K562 (cell line): Measurements from ENCODE around the gene WRAP53. TPM values are rescaled to one million over a fixed set of nuclear protein-coding genes. Genes with fewer than 3 reads are reported as not detected.
A peak's percentile ranks its signal among the peaks of the same experiment; 100 is the strongest.

Experiments used
- ATF4 ChIP-seq: fragments of 450-650 bp; formaldehyde crosslinking; IDR thresholded peaks from 2 replicates; pipeline ENCODE4 v1.4.0; 2022; ENCODE audit warnings: mild to moderate bottlenecking, moderate library complexity
- EP400 ChIP-seq: fragments of 450-650 bp; IDR thresholded peaks from 2 replicates; pipeline ENCODE4 v1.6.1; 2017; ENCODE audit warnings: antibody characterized with exemption, mild to moderate bottlenecking, moderate library complexity
- EWSR1 ChIP-seq: fragments of 450-650 bp; IDR thresholded peaks from 2 replicates; pipeline ENCODE4 v1.6.1; 2018; ENCODE audit warnings: borderline replicate concordance, mild to moderate bottlenecking, low read depth, moderate library complexity; ENCODE audit not compliant: partially characterized antibody
- POLR2AphosphoS5 ChIP-seq: IDR thresholded peaks from 2 replicates; pipeline ENCODE4 v1.6.1; 2011; ENCODE audit warnings: mild to moderate bottlenecking, low read depth, low read length, moderate library complexity; ENCODE audit not compliant: control insufficient read depth, insufficient read depth
- POLR2B ChIP-seq: fragments of 450-650 bp; IDR thresholded peaks from 2 replicates; pipeline ENCODE4 v1.6.1; 2018; ENCODE audit warnings: low read depth; ENCODE audit not compliant: partially characterized antibody
- POLR2H ChIP-seq: IDR thresholded peaks from 2 replicates; pipeline ENCODE4 v1.6.1; 2016; ENCODE audit warnings: missing genetic modification characterization, low read depth, mild to moderate bottlenecking, control low read depth, missing compliant biosample characterization, moderate library complexity
- SIN3A ChIP-seq, 2 experiments: fragments of 150-350 bp in 1 of 2; IDR thresholded peaks; 2 replicates each; pipeline ENCODE4 v1.6.1; 2011 to 2016; ENCODE audit warnings: borderline replicate concordance in 2 of 2, low read depth in 2 of 2, low read length in 2 of 2, mild to moderate bottlenecking in 2 of 2, moderate library complexity in 2 of 2; ENCODE audit not compliant: control insufficient read depth in 1 of 2
- SUPT5H ChIP-seq: fragments of 450-650 bp; IDR thresholded peaks from 2 replicates; pipeline ENCODE4 v1.6.1; 2016
- TAF15 ChIP-seq: fragments of 200-400 bp; formaldehyde crosslinking; IDR thresholded peaks from 2 replicates; pipeline ENCODE4 v1.6.1; 2017; ENCODE audit warnings: mild to moderate bottlenecking, low read depth, low read length, moderate library complexity
- TOE1 ChIP-seq, 2 experiments: fragments of 450-650 bp in 1 of 2; sonication (generic) in 1 of 2; formaldehyde crosslinking in 1 of 2; IDR thresholded peaks; 2 replicates each; pipeline versions ENCODE4 v1.7.1 to v1.8.0; 2016 to 2022; ENCODE audit warnings: borderline replicate concordance in 2 of 2, mild to moderate bottlenecking in 2 of 2, antibody characterized with exemption in 1 of 2, inconsistent platforms in 1 of 2, low read depth in 1 of 2, missing genetic modification reagents in 1 of 2, moderate library complexity in 1 of 2
- ZFP1 ChIP-seq: fragments of 450-650 bp; formaldehyde crosslinking; IDR thresholded peaks from 2 replicates; pipeline ENCODE4 v1.4.0; 2020; ENCODE audit warnings: mild to moderate bottlenecking, mixed read lengths
- ZKSCAN3 ChIP-seq: fragments of 250-450 bp; sonication (Bioruptor Pico); IDR thresholded peaks from 2 replicates; pipeline ENCODE4 v1.4.0; 2020
- ZNF280B ChIP-seq: fragments of 250-450 bp; sonication (Bioruptor Pico); IDR thresholded peaks from 2 replicates; pipeline ENCODE4 v1.5.1; 2021; ENCODE audit warnings: mild to moderate bottlenecking
- ZNF655 ChIP-seq: fragments of 250-450 bp; sonication (Bioruptor Pico); IDR thresholded peaks from 2 replicates; pipeline ENCODE4 v1.5.0; 2021
- polyA plus RNA-seq, 8 experiments: library from polyadenylated mRNA; depleted of rRNA in 4 of 8; stranded (reverse) in 5 of 8; unstranded in 3 of 8; fragments of >200 nt; fragmentation: Nextera tagmentation in 2 of 8; fragmentation: Illumina TruSeq in 1 of 8; extraction: Ambion mirVana in 2 of 8; extraction: Trizol in 1 of 8; gene quantifications; 2 replicates each; pipeline versions ENCODE4 v1.2.1 to v1.2.3, GENCODE V29; 2011 to 2014; ENCODE audit warnings: inconsistent platforms in 1 of 8, missing spikeins in 1 of 8
- total RNA-seq, 7 experiments: library from RNA; depleted of rRNA in 6 of 7; stranded (reverse); fragments of >200 nt in 6 of 7; fragmentation: Illumina TruSeq in 2 of 7; extraction: Trizol in 2 of 7; gene quantifications; 2 replicates each; pipeline versions ENCODE4 v1.2.1 to v1.2.3, GENCODE V29; 2011 to 2021; ENCODE audit warnings: low replicate concordance in 1 of 7

Gene WRAP53
- total and polyA plus RNA-seq, 9 of the 15 experiments (the other 6 are each of a cell fraction or from before 2014, with no cell fraction given) = 0.72 to 18.2 (median 13.4) TPM

- TF ChIP-seq ZNF280B (CRISPR knock-in tag) = no peak
- peak; percentile 73 for TF ChIP-seq EP400
- TF ChIP-seq SUPT5H = peak; percentile 61
- peak; percentile 78 for TF ChIP-seq ATF4
- TF ChIP-seq POLR2AphosphoS5 = peak; percentile 89
- TF ChIP-seq TAF15 = no peak
- TF ChIP-seq ZFP1 (CRISPR knock-in tag) = no peak
- TF ChIP-seq POLR2H (tag) = peak; percentile 78; the same call in 1 of the 2 replicates
- TF ChIP-seq POLR2B = peak; percentile 78
- peak; percentile 41 to 66; a peak in 2 of 4 replicates for TF ChIP-seq SIN3A (IDR thresholded peaks at IDR 0.05; ENCODE audit: borderline replicate concordance in 2 of 2, control insufficient read depth in 1 of 2, low read depth in 2 of 2, low read length in 2 of 2)
- TF ChIP-seq TOE1 (IDR thresholded peaks at IDR 0.05; ENCODE audit: borderline replicate concordance) = peak; percentile 90; the same call in 1 of the 2 replicates
- no peak for TF ChIP-seq TOE1 (CRISPR knock-in tag; IDR thresholded peaks at IDR 0.05; ENCODE audit: borderline replicate concordance, low read depth)
- TF ChIP-seq EWSR1 = no peak
- TF ChIP-seq ZKSCAN3 (CRISPR knock-in tag) = no peak
- TF ChIP-seq ZNF655 (CRISPR knock-in tag) = no peak
Measured at GRCh38 chr17:7686222-7687071, 1.8 kb upstream of the WRAP53 start (continued).
